D721Med (cell line): Measurements from ENCODE around the gene CA10.

ENCODE experiments used
- DNase-seq: peaks from one replicate; pipeline ENCODE4 v3.0.0; 2011; ENCODE audit warnings: low spot score; ENCODE audit not compliant: insufficient read length
- FAIRE-seq: peaks from 2 replicates; lab custom pipeline; 2011; peaks lifted over from hg19 to GRCh38; lab: Jason Lieb, UNC
- CTCF ChIP-seq: IDR thresholded peaks from 2 replicates; pipeline ENCODE4 v1.5.1; 2012; ENCODE audit warnings: mild to moderate bottlenecking, control low read depth; ENCODE audit not compliant: insufficient read depth; ENCODE audit errors: missing control alignments

CA10 gene

GRCh38 chr17:51901242-51901641 is 257.3 kb downstream of the CA10 start:
- no peak for TF ChIP-seq CTCF
- DNase-seq, result no peak
- no peak for FAIRE-seq

GRCh38 chr17:51891936-51892335 is 266.6 kb downstream of the CA10 start:
- DNase-seq (no peak), FAIRE-seq (no peak)
- TF ChIP-seq CTCF, result no peak

GRCh38 chr17:51890710-51891109 is 267.8 kb downstream of the CA10 start:
- FAIRE-seq (no peak), DNase-seq (no peak)
- no peak for TF ChIP-seq CTCF

GRCh38 chr17:51888816-51889215 is 269.7 kb downstream of the CA10 start:
- FAIRE-seq, result no peak
- DNase-seq, result no peak
- TF ChIP-seq CTCF, result no peak

- FAIRE-seq (no peak), DNase-seq (no peak)
- TF ChIP-seq CTCF, result no peak
These were observed 281.5 kb downstream of the CA10 start for GRCh38 chr17:51876986-51877385.

GRCh38 chr17:51873302-51873701 is 285.2 kb downstream of the CA10 start:
- DNase-seq (no peak), FAIRE-seq (no peak)
- no peak for TF ChIP-seq CTCF

- DNase-seq (no peak), FAIRE-seq (no peak)
- no peak for TF ChIP-seq CTCF
These were observed 289.1 kb downstream of the CA10 start for GRCh38 chr17:51869387-51869786.
